HEK293 (cell line): ENCODE measurements around the gene FOXN3.
A peak's percentile ranks its signal among the peaks of the same experiment; 100 is the strongest.

Experiments used
- CTCF ChIA-PET: fragments of 350-600 bp; formaldehyde crosslinking; extraction: SDS; loops from one replicate; lab custom pipeline; 2021; ENCODE audit warnings: antibody characterized with exemption; lab: Yijun Ruan, JAX
- POLR2A ChIA-PET: fragments of 300-600 bp; formaldehyde crosslinking; extraction: SDS; loops from one replicate; lab custom pipeline; 2020; ENCODE audit warnings: antibody characterized with exemption, inconsistent platforms; lab: Yijun Ruan, JAX
- H3K27ac ChIP-seq: fragments of 200-500 bp; sonication (Bioruptor generic); 2 replicates; pipeline ENCODE4 v1.5.1; 2014; ENCODE audit warnings: low read depth, low read length, control low read depth, inconsistent platforms; ENCODE audit errors: extremely low read depth
- H3K36me3 ChIP-seq, 2 experiments: fragments of 200-500 bp in 1 of 2; sonication (Bioruptor generic) in 1 of 2; 1 replicate in 1 of 2; 2 replicates in 1 of 2; pipeline ENCODE4 v1.5.1; 2014 to 2017; ENCODE audit warnings: inconsistent platforms in 2 of 2, low read length in 2 of 2; ENCODE audit not compliant: control insufficient read depth in 2 of 2, insufficient read depth in 1 of 2
- H3K4me1 ChIP-seq: fragments of 200-500 bp; sonication (Bioruptor generic); 2 replicates; pipeline ENCODE4 v1.5.1; 2014; ENCODE audit warnings: mild to moderate bottlenecking, low read length, inconsistent platforms; ENCODE audit not compliant: control insufficient read depth, insufficient read depth
- H3K4me3 ChIP-seq: 2 replicates; pipeline ENCODE4 v1.5.1; 2011; ENCODE audit warnings: low read depth, mild to moderate bottlenecking, control low read depth, low read length, moderate library complexity
- H3K9me3 ChIP-seq: fragments of 200-500 bp; sonication (Bioruptor generic); 2 replicates; pipeline ENCODE4 v1.5.1; 2014; ENCODE audit warnings: low read depth, low read length, inconsistent platforms; ENCODE audit not compliant: control insufficient read depth, insufficient read depth
- GLIS1 ChIP-seq: fragments of 450-650 bp; formaldehyde crosslinking; IDR thresholded peaks from 2 replicates; pipeline ENCODE4 v1.5.1; 2016; ENCODE audit warnings: missing biosample characterization, missing genetic modification characterization
- OSR2 ChIP-seq: fragments of 450-650 bp; formaldehyde crosslinking; IDR thresholded peaks from 2 replicates; pipeline ENCODE4 v1.5.1; 2016; ENCODE audit warnings: missing biosample characterization, missing genetic modification characterization
- RBAK ChIP-seq: fragments of 450-650 bp; formaldehyde crosslinking; IDR thresholded peaks from 2 replicates; pipeline ENCODE4 v1.5.1; 2016; ENCODE audit warnings: missing biosample characterization, missing genetic modification characterization
- SALL2 ChIP-seq: fragments of 450-650 bp; formaldehyde crosslinking; IDR thresholded peaks from 2 replicates; pipeline ENCODE4 v1.5.0; 2017; ENCODE audit warnings: missing biosample characterization, mild to moderate bottlenecking, missing genetic modification characterization, borderline replicate concordance
- ZNF10 ChIP-seq: fragments of 450-650 bp; formaldehyde crosslinking; IDR thresholded peaks from 2 replicates; pipeline ENCODE4 v1.5.1; 2017; ENCODE audit warnings: missing biosample characterization, missing genetic modification characterization
- ZNF169 ChIP-seq: fragments of 450-650 bp; formaldehyde crosslinking; IDR thresholded peaks from 2 replicates; pipeline ENCODE4 v1.5.1; 2016; ENCODE audit warnings: missing biosample characterization, missing genetic modification characterization
- ZNF350 ChIP-seq: fragments of 450-650 bp; formaldehyde crosslinking; IDR thresholded peaks from 2 replicates; pipeline ENCODE4 v1.5.0; 2017; ENCODE audit warnings: missing biosample characterization, mild to moderate bottlenecking, missing genetic modification characterization
- ZNF48 ChIP-seq: fragments of 450-650 bp; formaldehyde crosslinking; IDR thresholded peaks from 2 replicates; pipeline ENCODE4 v1.5.1; 2016; ENCODE audit warnings: missing biosample characterization, missing genetic modification characterization
- ZSCAN30 ChIP-seq: fragments of 450-650 bp; IDR thresholded peaks from 2 replicates; pipeline ENCODE4 v1.5.1; 2018; ENCODE audit warnings: missing biosample characterization, mild to moderate bottlenecking, missing genetic modification characterization, moderate library complexity
- TF ChIP-seq, protein P1 (sequence below): fragments of 450-650 bp; formaldehyde crosslinking; IDR thresholded peaks from 2 replicates; pipeline ENCODE4 v1.5.1; 2017; ENCODE audit warnings: missing biosample characterization, missing genetic modification characterization
- TF ChIP-seq, protein P2 (sequence below): fragments of 450-650 bp; formaldehyde crosslinking; IDR thresholded peaks from 2 replicates; pipeline ENCODE4 v1.5.1; 2016; ENCODE audit warnings: missing biosample characterization, missing genetic modification characterization
- TF ChIP-seq, protein P3 (sequence below): fragments of 450-650 bp; formaldehyde crosslinking; IDR thresholded peaks from 2 replicates; pipeline ENCODE4 v1.5.1; 2016; ENCODE audit warnings: missing biosample characterization, missing genetic modification characterization
- TF ChIP-seq, protein P4 (sequence below): fragments of 450-650 bp; formaldehyde crosslinking; IDR thresholded peaks from 2 replicates; pipeline ENCODE4; 2016; ENCODE audit warnings: missing biosample characterization, missing genetic modification characterization
- TF ChIP-seq, protein P5 (sequence below): fragments of 450-650 bp; formaldehyde crosslinking; IDR thresholded peaks from 2 replicates; pipeline ENCODE4 v1.5.1; 2016; ENCODE audit warnings: missing biosample characterization, missing genetic modification characterization
- TF ChIP-seq, protein P6 (sequence below): fragments of 450-650 bp; formaldehyde crosslinking; IDR thresholded peaks from 2 replicates; pipeline ENCODE4 v1.5.1; 2016; ENCODE audit warnings: missing biosample characterization, missing genetic modification characterization

Gene FOXN3

DNA sequence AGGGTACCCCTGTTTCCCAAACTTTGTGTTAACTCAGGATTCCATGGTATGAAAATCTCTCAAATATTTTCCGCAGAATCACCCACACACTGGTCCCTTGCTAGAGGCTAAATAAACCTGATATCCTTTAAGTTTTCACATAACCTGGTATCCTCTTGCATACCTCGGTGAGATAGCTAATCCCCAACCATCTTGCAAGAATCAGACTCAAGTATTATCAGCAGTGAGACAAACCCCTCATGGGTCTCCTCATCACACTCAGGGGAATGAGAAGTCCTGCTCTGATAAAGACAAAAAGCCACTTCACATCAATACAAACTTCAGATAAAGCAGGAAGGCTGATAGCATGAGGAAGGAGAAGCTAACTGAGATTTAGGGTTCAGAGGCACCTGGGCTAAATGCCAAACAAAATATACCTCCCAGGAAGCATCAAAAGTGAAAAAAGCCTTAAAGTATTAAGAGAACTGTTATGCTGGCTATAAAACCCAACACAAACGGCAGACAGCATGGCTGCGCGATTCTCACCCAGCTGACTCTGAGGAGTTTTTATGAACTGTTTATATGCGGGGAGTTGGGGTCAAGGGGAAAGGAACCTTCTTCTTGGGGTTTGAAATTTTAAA is 96.5 kb downstream of the FOXN3 start (continued):
- TF ChIP-seq, protein P1, sequence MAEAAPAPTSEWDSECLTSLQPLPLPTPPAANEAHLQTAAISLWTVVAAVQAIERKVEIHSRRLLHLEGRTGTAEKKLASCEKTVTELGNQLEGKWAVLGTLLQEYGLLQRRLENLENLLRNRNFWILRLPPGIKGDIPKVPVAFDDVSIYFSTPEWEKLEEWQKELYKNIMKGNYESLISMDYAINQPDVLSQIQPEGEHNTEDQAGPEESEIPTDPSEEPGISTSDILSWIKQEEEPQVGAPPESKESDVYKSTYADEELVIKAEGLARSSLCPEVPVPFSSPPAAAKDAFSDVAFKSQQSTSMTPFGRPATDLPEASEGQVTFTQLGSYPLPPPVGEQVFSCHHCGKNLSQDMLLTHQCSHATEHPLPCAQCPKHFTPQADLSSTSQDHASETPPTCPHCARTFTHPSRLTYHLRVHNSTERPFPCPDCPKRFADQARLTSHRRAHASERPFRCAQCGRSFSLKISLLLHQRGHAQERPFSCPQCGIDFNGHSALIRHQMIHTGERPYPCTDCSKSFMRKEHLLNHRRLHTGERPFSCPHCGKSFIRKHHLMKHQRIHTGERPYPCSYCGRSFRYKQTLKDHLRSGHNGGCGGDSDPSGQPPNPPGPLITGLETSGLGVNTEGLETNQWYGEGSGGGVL, result no peak
- TF ChIP-seq GLIS1 (tag by site-specific recombination), result peak; percentile 51; the same call in 1 of the 2 replicates
- TF ChIP-seq, all 188 proteins: peak for 2

DNA sequence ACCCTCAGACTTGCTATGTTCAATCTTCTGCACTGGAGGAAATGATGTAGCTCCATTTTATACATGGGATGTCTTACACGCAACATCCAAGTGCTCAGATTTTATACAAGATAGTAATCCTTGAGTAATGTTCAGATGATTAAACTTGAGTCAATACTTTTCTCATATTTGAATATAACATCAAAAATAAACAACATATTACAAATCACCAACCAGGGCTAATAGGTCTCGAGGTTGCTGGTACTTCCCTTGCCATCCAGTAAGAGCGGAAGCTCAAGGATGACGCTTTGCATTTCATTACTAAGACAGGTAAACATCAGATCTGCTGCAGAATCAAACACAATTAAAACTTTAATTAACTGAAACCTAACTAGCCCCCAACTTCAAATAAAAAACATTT is 97.3 kb downstream of the FOXN3 start:
- Histone ChIP-seq H3K4me3 (no peak overlapping the region), H3K27ac (no peak overlapping the region), H3K4me1 (peaks cover 9% of the 10 kb centered on the region), H3K36me3 (no peaks in the 10 kb centered on the region), H3K9me3 (no peaks in the 10 kb centered on the region)
- ChIA-PET CTCF (no interaction called here), POLR2A (no interaction called here)
- TF ChIP-seq ZNF169, result no peak
- TF ChIP-seq, protein P2, sequence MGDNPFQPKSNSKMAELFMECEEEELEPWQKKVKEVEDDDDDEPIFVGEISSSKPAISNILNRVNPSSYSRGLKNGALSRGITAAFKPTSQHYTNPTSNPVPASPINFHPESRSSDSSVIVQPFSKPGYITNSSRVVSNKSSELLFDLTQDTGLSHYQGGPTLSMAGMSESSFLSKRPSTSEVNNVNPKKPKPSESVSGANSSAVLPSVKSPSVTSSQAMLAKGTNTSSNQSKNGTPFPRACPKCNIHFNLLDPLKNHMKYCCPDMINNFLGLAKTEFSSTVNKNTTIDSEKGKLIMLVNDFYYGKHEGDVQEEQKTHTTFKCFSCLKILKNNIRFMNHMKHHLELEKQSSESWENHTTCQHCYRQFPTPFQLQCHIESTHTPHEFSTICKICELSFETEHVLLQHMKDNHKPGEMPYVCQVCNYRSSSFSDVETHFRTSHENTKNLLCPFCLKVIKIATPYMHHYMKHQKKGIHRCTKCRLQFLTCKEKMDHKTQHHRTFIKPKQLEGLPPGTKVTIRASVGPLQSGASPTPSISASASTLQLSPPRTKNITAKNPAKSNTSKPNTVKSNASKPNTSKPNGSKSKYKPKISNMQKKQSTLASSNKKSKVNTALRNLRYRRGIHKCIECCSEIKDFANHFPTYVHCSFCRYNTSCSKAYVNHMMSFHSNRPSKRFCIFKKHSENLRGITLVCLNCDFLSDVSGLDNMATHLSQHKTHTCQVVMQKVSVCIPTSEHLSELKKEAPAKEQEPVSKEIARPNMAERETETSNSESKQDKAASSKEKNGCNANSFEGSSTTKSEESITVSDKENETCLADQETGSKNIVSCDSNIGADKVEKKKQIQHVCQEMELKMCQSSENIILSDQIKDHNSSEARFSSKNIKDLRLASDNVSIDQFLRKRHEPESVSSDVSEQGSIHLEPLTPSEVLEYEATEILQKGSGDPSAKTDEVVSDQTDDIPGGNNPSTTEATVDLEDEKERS (tag by site-specific recombination), result no peak
- TF ChIP-seq ZSCAN30 (tag by site-specific recombination), result no peak
- TF ChIP-seq OSR2 (tag by site-specific recombination), result no peak
- TF ChIP-seq SALL2 (tag by site-specific recombination), result no peak
- TF ChIP-seq, protein P3, sequence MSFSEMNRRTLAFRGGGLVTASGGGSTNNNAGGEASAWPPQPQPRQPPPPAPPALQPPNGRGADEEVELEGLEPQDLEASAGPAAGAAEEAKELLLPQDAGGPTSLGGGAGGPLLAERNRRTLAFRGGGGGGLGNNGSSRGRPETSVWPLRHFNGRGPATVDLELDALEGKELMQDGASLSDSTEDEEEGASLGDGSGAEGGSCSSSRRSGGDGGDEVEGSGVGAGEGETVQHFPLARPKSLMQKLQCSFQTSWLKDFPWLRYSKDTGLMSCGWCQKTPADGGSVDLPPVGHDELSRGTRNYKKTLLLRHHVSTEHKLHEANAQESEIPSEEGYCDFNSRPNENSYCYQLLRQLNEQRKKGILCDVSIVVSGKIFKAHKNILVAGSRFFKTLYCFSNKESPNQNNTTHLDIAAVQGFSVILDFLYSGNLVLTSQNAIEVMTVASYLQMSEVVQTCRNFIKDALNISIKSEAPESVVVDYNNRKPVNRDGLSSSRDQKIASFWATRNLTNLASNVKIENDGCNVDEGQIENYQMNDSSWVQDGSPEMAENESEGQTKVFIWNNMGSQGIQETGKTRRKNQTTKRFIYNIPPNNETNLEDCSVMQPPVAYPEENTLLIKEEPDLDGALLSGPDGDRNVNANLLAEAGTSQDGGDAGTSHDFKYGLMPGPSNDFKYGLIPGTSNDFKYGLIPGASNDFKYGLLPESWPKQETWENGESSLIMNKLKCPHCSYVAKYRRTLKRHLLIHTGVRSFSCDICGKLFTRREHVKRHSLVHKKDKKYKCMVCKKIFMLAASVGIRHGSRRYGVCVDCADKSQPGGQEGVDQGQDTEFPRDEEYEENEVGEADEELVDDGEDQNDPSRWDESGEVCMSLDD (tag by site-specific recombination), result no peak
- TF ChIP-seq, protein P4, sequence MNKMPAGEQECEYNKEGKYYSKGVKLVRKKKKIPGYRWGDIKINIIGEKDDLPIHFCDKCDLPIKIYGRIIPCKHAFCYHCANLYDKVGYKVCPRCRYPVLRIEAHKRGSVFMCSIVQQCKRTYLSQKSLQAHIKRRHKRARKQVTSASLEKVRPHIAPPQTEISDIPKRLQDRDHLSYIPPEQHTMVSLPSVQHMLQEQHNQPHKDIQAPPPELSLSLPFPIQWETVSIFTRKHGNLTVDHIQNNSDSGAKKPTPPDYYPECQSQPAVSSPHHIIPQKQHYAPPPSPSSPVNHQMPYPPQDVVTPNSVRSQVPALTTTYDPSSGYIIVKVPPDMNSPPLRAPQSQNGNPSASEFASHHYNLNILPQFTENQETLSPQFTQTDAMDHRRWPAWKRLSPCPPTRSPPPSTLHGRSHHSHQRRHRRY, result no peak
- no peak for TF ChIP-seq ZNF10 (tag by site-specific recombination)
- TF ChIP-seq ZNF350 (tag by site-specific recombination), result no peak
- TF ChIP-seq, protein P5, sequence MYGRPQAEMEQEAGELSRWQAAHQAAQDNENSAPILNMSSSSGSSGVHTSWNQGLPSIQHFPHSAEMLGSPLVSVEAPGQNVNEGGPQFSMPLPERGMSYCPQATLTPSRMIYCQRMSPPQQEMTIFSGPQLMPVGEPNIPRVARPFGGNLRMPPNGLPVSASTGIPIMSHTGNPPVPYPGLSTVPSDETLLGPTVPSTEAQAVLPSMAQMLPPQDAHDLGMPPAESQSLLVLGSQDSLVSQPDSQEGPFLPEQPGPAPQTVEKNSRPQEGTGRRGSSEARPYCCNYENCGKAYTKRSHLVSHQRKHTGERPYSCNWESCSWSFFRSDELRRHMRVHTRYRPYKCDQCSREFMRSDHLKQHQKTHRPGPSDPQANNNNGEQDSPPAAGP (tag by site-specific recombination), result no peak
- TF ChIP-seq RBAK (tag by site-specific recombination), result no peak
- TF ChIP-seq, protein P6, sequence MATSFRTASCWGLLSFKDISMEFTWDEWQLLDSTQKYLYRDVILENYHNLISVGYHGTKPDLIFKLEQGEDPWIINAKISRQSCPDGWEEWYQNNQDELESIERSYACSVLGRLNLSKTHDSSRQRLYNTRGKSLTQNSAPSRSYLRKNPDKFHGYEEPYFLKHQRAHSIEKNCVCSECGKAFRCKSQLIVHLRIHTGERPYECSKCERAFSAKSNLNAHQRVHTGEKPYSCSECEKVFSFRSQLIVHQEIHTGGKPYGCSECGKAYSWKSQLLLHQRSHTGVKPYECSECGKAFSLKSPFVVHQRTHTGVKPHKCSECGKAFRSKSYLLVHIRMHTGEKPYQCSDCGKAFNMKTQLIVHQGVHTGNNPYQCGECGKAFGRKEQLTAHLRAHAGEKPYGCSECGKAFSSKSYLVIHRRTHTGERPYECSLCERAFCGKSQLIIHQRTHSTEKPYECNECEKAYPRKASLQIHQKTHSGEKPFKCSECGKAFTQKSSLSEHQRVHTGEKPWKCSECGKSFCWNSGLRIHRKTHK (tag by site-specific recombination), result no peak
- no peak for TF ChIP-seq ZNF48 (tag by site-specific recombination)
